Lung (tissue), 12 donors: Measurements from ENCODE around the gene ALG14. TPM values are rescaled to one million over a fixed set of nuclear protein-coding genes. Genes with fewer than 3 reads are reported as not detected.

Experiments
- ATAC-seq: fragments of 200-7000 bp; cut with Tn5 transposase; one replicate; pipeline ENCODE4 v1.9.1; 2020; ENCODE audit warnings: moderate number of reproducible peaks; ENCODE audit not compliant: insufficient read depth, low FRiP score
- DNase-seq, 3 donors: peaks; one replicate each; pipeline ENCODE4 v3.0.0-alpha.2; 2013 to 2017
- H3K27ac ChIP-seq, 2 donors: one replicate each; pipeline ENCODE4 v1.5.1; 2013; ENCODE audit warnings: mild to moderate bottlenecking in 2 of 2, moderate library complexity in 2 of 2, control low read depth in 1 of 2, inconsistent platforms in 1 of 2, low read depth in 1 of 2, low read length in 1 of 2
- H3K27me3 ChIP-seq, 3 donors: one replicate each; pipeline ENCODE4 v1.5.1; 2013; ENCODE audit warnings: low read length in 2 of 3; ENCODE audit not compliant: control insufficient read depth in 3 of 3, insufficient read depth in 3 of 3
- H3K36me3 ChIP-seq, 4 donors: one replicate each; pipeline ENCODE4 v1.5.1; 2013; ENCODE audit warnings: low read length in 4 of 4, mild to moderate bottlenecking in 1 of 4, moderate library complexity in 1 of 4; ENCODE audit not compliant: control insufficient read depth in 4 of 4, insufficient read depth in 4 of 4
- H3K4me1 ChIP-seq, 5 donors: one replicate each; pipeline ENCODE4 v1.5.1; 2013; ENCODE audit warnings: low read length in 5 of 5, mild to moderate bottlenecking in 2 of 5, moderate library complexity in 1 of 5; ENCODE audit not compliant: control insufficient read depth in 5 of 5, insufficient read depth in 5 of 5
- H3K4me3 ChIP-seq: one replicate; pipeline ENCODE4 v1.5.1; 2013; ENCODE audit warnings: mild to moderate bottlenecking, control low read depth, moderate library complexity
- H3K9ac ChIP-seq, 2 donors: one replicate each; pipeline ENCODE4 v1.5.1; 2013; ENCODE audit warnings: low read length in 2 of 2, control low read depth in 1 of 2; ENCODE audit not compliant: insufficient read depth in 1 of 2
- H3K9me3 ChIP-seq, 4 donors: one replicate each; pipeline ENCODE4 v1.5.1; 2013; ENCODE audit warnings: low read length in 3 of 4, mild to moderate bottlenecking in 1 of 4, moderate library complexity in 1 of 4; ENCODE audit not compliant: control insufficient read depth in 4 of 4, insufficient read depth in 3 of 4
- WGBS, 2 donors: extraction: QIAGEN DNeasy Blood & Tissue Kit; methylation state at CpG; one replicate each; pipeline ENCODE4 v1.1.7; 2013; 5-methylcytosine and 5-hydroxymethylcytosine counted together
- polyA plus RNA-seq, 2 donors: library from polyadenylated mRNA; stranded (reverse); fragments of 200-250 nt; gene quantifications; one replicate each; pipeline ENCODE4 v1.2.1, GENCODE V29; 2013
- total RNA-seq, 2 donors: library from RNA; depleted of rRNA in 1 of 2; stranded (reverse); fragments of >200 nt in 1 of 2; gene quantifications; one replicate each; pipeline ENCODE4 v1.2.1, GENCODE V29; 2014 to 2021
- TF ChIP-seq, protein P1 (sequence below): IDR thresholded peaks from 2 replicates; pipeline ENCODE4 v1.5.1; 2012; ENCODE audit warnings: mild to moderate bottlenecking; ENCODE audit errors: control extremely low read depth, extremely low read depth
- donor health status: control.
- donor health status: control.
- donor health status: Bipolar disorder and iron deficiency.
- donor health status: healthy.
- donor health status: DM: yes; HTN: yes; CAD: no.

Gene ALG14
- total and polyA plus RNA-seq, 4 donors = 0.97 to 7.5 (median 1.6) TPM

DNA sequence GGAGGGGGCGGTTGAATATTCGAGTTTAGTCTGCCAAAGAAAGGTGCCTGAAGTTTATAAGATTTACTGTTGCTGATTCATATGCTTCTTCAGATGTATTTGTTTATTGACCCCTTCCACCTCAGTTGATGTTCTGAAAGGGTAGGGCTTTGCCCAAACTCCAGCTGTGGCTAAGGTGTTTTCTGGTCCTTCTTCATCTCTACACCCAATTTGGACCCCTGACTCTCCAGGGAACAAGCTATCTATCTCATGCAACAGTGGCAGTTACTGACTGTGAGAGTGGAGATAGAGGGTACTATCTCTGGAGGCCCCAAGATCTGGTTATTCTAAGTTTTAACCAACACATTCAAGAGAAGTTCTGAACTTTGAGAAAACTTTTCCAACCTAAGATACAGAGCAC is 12.6 kb upstream of the ALG14 start:
- WGBS, 2 donors = 58 to 64% methylated on average over 2 of the region's 2 CpGs

GRCh38 chr1:95084317-95085176 is 11.8 kb upstream of the ALG14 start:
- TF ChIP-seq, protein P1, sequence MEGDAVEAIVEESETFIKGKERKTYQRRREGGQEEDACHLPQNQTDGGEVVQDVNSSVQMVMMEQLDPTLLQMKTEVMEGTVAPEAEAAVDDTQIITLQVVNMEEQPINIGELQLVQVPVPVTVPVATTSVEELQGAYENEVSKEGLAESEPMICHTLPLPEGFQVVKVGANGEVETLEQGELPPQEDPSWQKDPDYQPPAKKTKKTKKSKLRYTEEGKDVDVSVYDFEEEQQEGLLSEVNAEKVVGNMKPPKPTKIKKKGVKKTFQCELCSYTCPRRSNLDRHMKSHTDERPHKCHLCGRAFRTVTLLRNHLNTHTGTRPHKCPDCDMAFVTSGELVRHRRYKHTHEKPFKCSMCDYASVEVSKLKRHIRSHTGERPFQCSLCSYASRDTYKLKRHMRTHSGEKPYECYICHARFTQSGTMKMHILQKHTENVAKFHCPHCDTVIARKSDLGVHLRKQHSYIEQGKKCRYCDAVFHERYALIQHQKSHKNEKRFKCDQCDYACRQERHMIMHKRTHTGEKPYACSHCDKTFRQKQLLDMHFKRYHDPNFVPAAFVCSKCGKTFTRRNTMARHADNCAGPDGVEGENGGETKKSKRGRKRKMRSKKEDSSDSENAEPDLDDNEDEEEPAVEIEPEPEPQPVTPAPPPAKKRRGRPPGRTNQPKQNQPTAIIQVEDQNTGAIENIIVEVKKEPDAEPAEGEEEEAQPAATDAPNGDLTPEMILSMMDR = no peak
- no peaks in the 10 kb centered on the region for H3K27me3 ChIP-seq
- H3K36me3 ChIP-seq = no peaks in the 10 kb centered on the region
- DNase-seq (peak; percentile 41 to 71 (median 62)), ATAC-seq (no peak)
- H3K4me3 ChIP-seq = no peak overlapping the region
- WGBS, 2 donors = 75 to 79% methylated on average over 8 of the region's 8 CpGs
- peaks cover 0 to 4% (median 0%) of the 10 kb centered on the region in 5 donors for H3K4me1 ChIP-seq
- H3K9ac ChIP-seq = no peak overlapping the region
- H3K9me3 ChIP-seq = no peaks in the 10 kb centered on the region
- peak overlapping the region in 1 of 2 donors; percentile 69 for H3K27ac ChIP-seq

More for the DNA sequence above, 12.6 kb upstream of the ALG14 start:
- Histone ChIP-seq H3K36me3 (no peaks in the 10 kb centered on the region), H3K4me1 (peaks cover 0 to 4% (median 0%) of the 10 kb centered on the region in 5 donors), H3K27ac (peak overlapping the region in 1 of 2 donors; percentile 51), H3K9ac (no peak overlapping the region), H3K4me3 (no peak overlapping the region), H3K9me3 (peaks cover 0 to 4% (median 2%) of the 10 kb centered on the region in 4 donors), H3K27me3 (no peaks in the 10 kb centered on the region)
- no peak for DNase-seq
- TF ChIP-seq, protein P1 = no peak
- ATAC-seq = no peak

DNA sequence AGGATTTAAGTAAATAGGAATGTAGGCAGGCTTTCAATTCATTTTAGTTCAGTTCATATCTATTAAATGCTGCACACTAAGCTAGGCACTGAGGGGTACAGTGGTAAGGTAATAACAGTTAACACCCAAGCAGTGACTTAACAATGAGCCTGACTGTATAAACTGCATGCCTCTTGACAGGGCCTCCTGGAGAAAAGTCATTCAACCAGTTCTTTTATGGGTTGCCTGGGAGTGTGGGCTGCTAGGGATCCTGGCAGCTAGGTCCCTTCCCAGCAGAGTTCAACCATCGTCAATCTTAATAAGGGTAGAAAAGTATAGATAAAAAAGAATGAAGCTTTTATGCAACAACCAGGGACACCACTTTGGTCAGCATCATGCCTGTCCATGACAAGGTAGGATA is 8.1 kb upstream of the ALG14 start:
- Histone ChIP-seq H3K4me1 (peaks cover 0 to 3% (median 0%) of the 10 kb centered on the region in 5 donors), H3K36me3 (no peaks in the 10 kb centered on the region), H3K9ac (no peak overlapping the region), H3K27ac (no peak overlapping the region), H3K27me3 (no peaks in the 10 kb centered on the region), H3K9me3 (no peaks in the 10 kb centered on the region), H3K4me3 (no peak overlapping the region)
- DNase-seq (peak in 1 of 3 donors; percentile 30), ATAC-seq (no peak)
- 78 to 83% methylated on average over 1 of the region's 1 CpG for WGBS, 2 donors
- TF ChIP-seq, protein P1 = no peak
